Thymus (tissue), 11 donors: ENCODE results near the gene ITGA3. TPM values are rescaled to one million over a fixed set of nuclear protein-coding genes. Genes with fewer than 3 reads are reported as not detected.
"Not testable (repeated sequence)": the region's sequence is repeated elsewhere in the genome, so short reads cannot be mapped to it uniquely, and the experiment has no call there.

Source experiments
- DNase-seq, 9 donors: peaks; one replicate each; pipeline ENCODE4 v3.0.0-alpha.2; 2013; ENCODE audit warnings: low spot score in 9 of 9, low read depth in 6 of 9, missing footprints in 1 of 9
- H3K27ac ChIP-seq, 2 donors: one replicate each; pipeline ENCODE4 v1.5.1; 2013; ENCODE audit warnings: control low read depth in 1 of 2, low read depth in 1 of 2, low read length in 1 of 2, mild to moderate bottlenecking in 1 of 2, moderate library complexity in 1 of 2
- H3K27me3 ChIP-seq, 2 donors: one replicate each; pipeline ENCODE4 v1.5.1; 2013; ENCODE audit warnings: low read length in 1 of 2; ENCODE audit not compliant: control insufficient read depth in 2 of 2, insufficient read depth in 1 of 2
- H3K36me3 ChIP-seq, 2 donors: one replicate each; pipeline ENCODE4 v1.5.1; 2013; ENCODE audit warnings: low read length in 1 of 2, mild to moderate bottlenecking in 1 of 2, moderate library complexity in 1 of 2; ENCODE audit not compliant: control insufficient read depth in 2 of 2, insufficient read depth in 2 of 2
- H3K4me1 ChIP-seq, 2 donors: one replicate each; pipeline ENCODE4 v1.5.1; 2013; ENCODE audit warnings: low read length in 2 of 2; ENCODE audit not compliant: control insufficient read depth in 2 of 2, insufficient read depth in 2 of 2
- H3K4me3 ChIP-seq, 2 donors: one replicate each; pipeline ENCODE4 v1.5.1; 2013; ENCODE audit warnings: low read length in 2 of 2, control low read depth in 1 of 2, mild to moderate bottlenecking in 1 of 2
- H3K9me3 ChIP-seq, 2 donors: one replicate each; pipeline ENCODE4 v1.5.1; 2013; ENCODE audit warnings: low read length in 1 of 2, mild to moderate bottlenecking in 1 of 2; ENCODE audit not compliant: control insufficient read depth in 2 of 2, insufficient read depth in 1 of 2
- WGBS: extraction: QIAGEN DNeasy Blood & Tissue Kit; methylation state at CpG from one replicate; pipeline ENCODE4 v1.1.7; 2013; 5-methylcytosine and 5-hydroxymethylcytosine counted together
- polyA plus RNA-seq: library from polyadenylated mRNA; stranded (reverse); fragments of 200-250 nt; gene quantifications from one replicate; pipeline ENCODE4 v1.2.3, GENCODE V29; 2013
- total RNA-seq: library from RNA; stranded (reverse); fragments of 120-200 nt; gene quantifications from one replicate; pipeline ENCODE4 v1.2.4, GENCODE V29; 2013
- donor health status: healthy.

The ITGA3 gene
- total and polyA plus RNA-seq, 2 donors, result 9.1 to 27.7 TPM

DNA sequence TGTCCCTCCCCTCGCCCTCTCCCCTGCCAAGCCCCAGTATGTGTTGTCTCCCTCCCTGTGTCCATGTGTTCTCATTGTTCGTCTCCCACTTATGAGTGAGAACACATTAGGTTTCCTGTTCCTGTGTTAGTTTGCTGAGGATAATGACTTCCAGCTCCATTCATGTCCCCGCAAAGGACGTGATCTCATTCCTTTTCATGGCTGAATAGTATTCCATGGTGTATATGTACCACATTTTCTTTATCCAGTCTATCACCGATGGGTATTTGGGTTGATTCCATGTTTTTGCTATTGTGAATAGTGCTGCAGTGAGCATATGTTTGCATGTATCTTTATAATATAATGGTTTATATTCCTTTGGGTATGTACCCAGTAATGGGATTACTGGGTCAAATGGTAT, 15.4 kb upstream of the ITGA3 start:
- not testable (repeated sequence) for H3K27ac ChIP-seq, DNase-seq, H3K4me3 ChIP-seq, H3K4me1 ChIP-seq, H3K36me3 ChIP-seq, H3K9me3 ChIP-seq
- 94% methylated on average over 5 of the region's 5 CpGs for WGBS
- H3K27me3 ChIP-seq, result peaks cover 0 to 33% of the 10 kb centered on the region in 2 donors

- Histone ChIP-seq H3K9me3 (no peaks in the 10 kb centered on the region), H3K36me3 (no peaks in the 10 kb centered on the region), H3K4me3 (no peak overlapping the region), H3K27ac (no peak overlapping the region), H3K27me3 (peaks cover 0 to 20% of the 10 kb centered on the region in 2 donors), H3K4me1 (no peaks in the 10 kb centered on the region)
- 99% methylated on average over 5 of the region's 5 CpGs for WGBS
- DNase-seq, result no peak
These were observed 13.7 kb upstream of the ITGA3 start for GRCh38 chr17:50042211-50042610.

DNA sequence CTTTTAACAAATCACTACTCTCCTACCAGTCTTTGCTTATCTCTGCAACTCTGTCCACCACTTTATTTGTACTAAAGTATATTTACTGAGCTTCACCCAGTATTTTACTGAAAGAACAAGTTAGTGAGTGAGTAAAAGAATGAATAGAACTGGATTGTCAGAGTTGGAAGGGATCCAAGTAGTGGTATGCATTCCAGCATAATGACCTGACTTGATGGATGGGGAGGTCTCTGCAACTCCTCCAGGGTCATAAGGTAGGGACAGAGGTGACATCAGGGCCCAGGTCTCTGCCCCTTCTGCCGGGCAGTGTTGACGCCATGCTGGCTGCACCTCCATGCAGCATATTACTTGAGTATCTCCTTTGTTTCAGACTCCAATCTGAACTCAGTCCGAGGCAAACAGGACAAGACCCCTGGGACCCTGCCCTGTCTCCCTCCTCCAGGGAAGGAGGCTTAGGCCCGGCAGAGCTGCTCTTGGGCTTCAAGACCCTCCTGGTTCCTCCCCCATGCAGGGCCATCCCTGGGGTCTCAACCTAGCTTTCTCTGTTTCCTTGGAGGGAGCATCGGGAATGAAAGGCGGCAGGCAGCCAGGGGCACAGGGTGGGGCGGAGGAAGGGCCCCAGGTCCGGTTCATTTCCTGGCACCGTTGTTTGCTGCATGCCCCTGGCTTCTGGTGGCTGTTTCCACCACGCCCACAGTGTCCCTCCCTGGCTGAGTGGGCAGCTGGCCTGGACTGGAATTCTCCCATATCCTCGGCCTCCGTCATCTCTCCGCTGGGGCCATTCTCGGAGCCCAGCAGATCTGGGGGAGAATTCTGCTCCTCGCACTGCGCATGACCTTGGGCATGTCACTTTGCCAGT, 12.4 kb upstream of the ITGA3 start:
- Histone ChIP-seq H3K27ac (no peak overlapping the region), H3K9me3 (no peaks in the 10 kb centered on the region), H3K4me3 (no peak overlapping the region), H3K4me1 (no peaks in the 10 kb centered on the region), H3K27me3 (peaks cover 0 to 13% of the 10 kb centered on the region in 2 donors), H3K36me3 (no peaks in the 10 kb centered on the region)
- DNase-seq, result no peak
- WGBS, result 89% methylated on average over 16 of the region's 16 CpGs

- Histone ChIP-seq H3K4me1 (no peaks in the 10 kb centered on the region), H3K9me3 (no peaks in the 10 kb centered on the region), H3K27ac (no peak overlapping the region), H3K4me3 (no peak overlapping the region), H3K27me3 (peaks cover 0 to 13% of the 10 kb centered on the region in 2 donors), H3K36me3 (no peaks in the 10 kb centered on the region)
- WGBS, result 96% methylated on average over 5 of the region's 5 CpGs
- no peak for DNase-seq
These were observed 11.4 kb upstream of the ITGA3 start for GRCh38 chr17:50044483-50044882.

- 85% methylated on average over 4 of the region's 4 CpGs for WGBS
- Histone ChIP-seq H3K4me3 (no peak overlapping the region), H3K9me3 (no peaks in the 10 kb centered on the region), H3K36me3 (no peaks in the 10 kb centered on the region), H3K4me1 (no peaks in the 10 kb centered on the region), H3K27ac (no peak overlapping the region), H3K27me3 (peaks cover 0 to 15% of the 10 kb centered on the region in 2 donors)
- DNase-seq, result no peak
These were observed 10.8 kb upstream of the ITGA3 start for GRCh38 chr17:50045154-50045553.

DNA sequence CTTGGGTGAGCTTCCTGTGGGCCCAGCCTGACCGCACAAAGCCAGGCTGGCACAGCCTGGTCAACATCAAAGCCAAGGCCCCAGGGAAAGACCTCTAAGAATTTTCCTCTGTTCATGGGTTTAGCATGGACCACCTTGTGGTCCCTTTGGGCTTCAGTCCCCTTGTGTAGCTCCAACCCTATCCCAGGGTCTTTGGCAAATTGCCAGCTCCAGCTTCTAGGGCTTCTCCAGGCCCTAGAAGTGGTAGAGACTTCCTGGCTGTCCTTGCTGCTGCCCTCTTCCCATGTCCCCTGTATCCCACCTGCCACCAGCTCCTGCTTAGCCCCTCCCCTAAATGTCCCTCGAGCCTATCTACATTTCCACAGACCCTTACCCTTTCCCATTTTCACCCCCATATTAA, 9.7 kb upstream of the ITGA3 start:
- 91% methylated on average over 2 of the region's 2 CpGs for WGBS
- DNase-seq, result no peak
- Histone ChIP-seq H3K9me3 (no peaks in the 10 kb centered on the region), H3K36me3 (no peaks in the 10 kb centered on the region), H3K4me3 (no peak overlapping the region), H3K27ac (no peak overlapping the region), H3K27me3 (peaks cover 0 to 17% of the 10 kb centered on the region in 2 donors), H3K4me1 (no peaks in the 10 kb centered on the region)

GRCh38 chr17:50046667-50047066, 9.2 kb upstream of the ITGA3 start:
- Histone ChIP-seq H3K9me3 (no peaks in the 10 kb centered on the region), H3K4me3 (no peak overlapping the region), H3K36me3 (no peaks in the 10 kb centered on the region), H3K4me1 (no peaks in the 10 kb centered on the region), H3K27me3 (peaks cover 0 to 18% of the 10 kb centered on the region in 2 donors), H3K27ac (no peak overlapping the region)
- 89% methylated on average over 6 of the region's 6 CpGs for WGBS
- no peak for DNase-seq

GRCh38 chr17:50047083-50047482, 8.8 kb upstream of the ITGA3 start:
- WGBS, result 94% methylated on average over 6 of the region's 6 CpGs
- H3K9me3 ChIP-seq, result no peaks in the 10 kb centered on the region
- no peaks in the 10 kb centered on the region for H3K4me1 ChIP-seq
- no peak overlapping the region for H3K4me3 ChIP-seq
- peaks cover 0 to 18% of the 10 kb centered on the region in 2 donors for H3K27me3 ChIP-seq
- H3K27ac ChIP-seq, result no peak overlapping the region
- DNase-seq, result no peak
- H3K36me3 ChIP-seq, result no peaks in the 10 kb centered on the region

DNA sequence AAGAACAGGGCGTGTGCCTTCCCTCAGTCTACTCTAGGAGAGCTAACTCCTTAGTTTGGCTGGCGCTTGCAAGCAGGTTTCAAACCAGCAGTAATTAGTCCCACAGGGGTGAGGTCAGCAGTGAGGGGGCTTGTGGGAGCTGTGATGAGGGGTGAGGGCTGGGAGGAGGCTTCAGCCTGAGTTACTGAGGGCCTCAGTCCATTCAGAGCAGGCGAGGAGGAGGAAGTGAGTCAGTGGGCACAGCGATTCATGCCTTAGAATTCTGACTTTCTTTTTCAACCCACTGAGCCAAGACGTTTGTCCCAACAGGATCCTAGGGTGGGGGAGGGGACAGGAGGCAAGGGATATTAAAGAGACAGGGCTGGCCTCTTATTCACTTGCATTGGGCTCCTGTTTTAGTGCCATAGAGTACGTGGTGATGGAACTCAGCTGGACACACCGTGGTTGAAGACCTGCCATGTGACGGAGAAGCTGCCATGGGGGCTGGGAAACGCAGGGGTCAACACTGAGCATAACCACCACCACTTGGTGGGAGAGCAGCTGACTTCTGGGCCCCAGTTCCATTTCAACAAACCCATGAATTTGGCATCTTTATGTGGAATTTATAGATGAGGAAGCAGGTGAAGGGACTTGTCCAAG, 8.3 kb upstream of the ITGA3 start:
- H3K4me3 ChIP-seq, result no peak overlapping the region
- no peaks in the 10 kb centered on the region for H3K4me1 ChIP-seq
- no peak overlapping the region for H3K27ac ChIP-seq

More for the DNA sequence above, 8.3 kb upstream of the ITGA3 start:
- Histone ChIP-seq H3K9me3 (no peaks in the 10 kb centered on the region), H3K36me3 (no peaks in the 10 kb centered on the region), H3K27me3 (peaks cover 0 to 18% of the 10 kb centered on the region in 2 donors)
- DNase-seq, result no peak
- WGBS, result 70% methylated on average over 9 of the region's 9 CpGs
